Ishikawa (cell line): Measurements from ENCODE around the gene FAM32A.
A peak's percentile ranks its signal among the peaks of the same experiment; 100 is the strongest.

Experiments
- CEBPB ChIP-seq: IDR thresholded peaks from 2 replicates; pipeline ENCODE4 v1.6.1; 2012
- CREB1 ChIP-seq: IDR thresholded peaks from 2 replicates; pipeline ENCODE4 v1.6.1; 2012; ENCODE audit warnings: low read depth
- EGR1 ChIP-seq: IDR thresholded peaks from 2 replicates; pipeline ENCODE4 v1.6.1; 2012
- EP300 ChIP-seq: IDR thresholded peaks from 2 replicates; pipeline ENCODE4 v1.6.1; 2012; ENCODE audit warnings: borderline replicate concordance
- FOXM1 ChIP-seq: IDR thresholded peaks from 2 replicates; pipeline ENCODE4 v1.6.1; 2012; ENCODE audit warnings: low read depth, borderline replicate concordance
- MAX ChIP-seq: IDR thresholded peaks from 2 replicates; pipeline ENCODE4 v1.6.1; 2012
- NFIC ChIP-seq: IDR thresholded peaks from 2 replicates; pipeline ENCODE4 v1.6.1; 2012
- RAD21 ChIP-seq: IDR thresholded peaks from 2 replicates; pipeline ENCODE4 v1.6.1; 2012; ENCODE audit warnings: low read depth
- REST ChIP-seq: IDR thresholded peaks from 2 replicates; pipeline ENCODE4 v1.6.1; 2012; ENCODE audit warnings: low read depth, mild to moderate bottlenecking
- TAF1 ChIP-seq: IDR thresholded peaks from 2 replicates; pipeline ENCODE4 v1.6.1; 2012; ENCODE audit warnings: low read depth, mild to moderate bottlenecking
- TCF12 ChIP-seq: IDR thresholded peaks from 2 replicates; pipeline ENCODE4 v1.6.1; 2012; ENCODE audit warnings: low read depth
- TEAD4 ChIP-seq: IDR thresholded peaks from 2 replicates; pipeline ENCODE4 v1.6.1; 2012
- USF1 ChIP-seq: IDR thresholded peaks from 2 replicates; pipeline ENCODE4 v1.6.1; 2012
- YY1 ChIP-seq: IDR thresholded peaks from 2 replicates; pipeline ENCODE4 v1.6.1; 2012; ENCODE audit warnings: low read depth
- ZBTB7A ChIP-seq: IDR thresholded peaks from 2 replicates; pipeline ENCODE4 v1.6.1; 2012; ENCODE audit warnings: low read depth

Gene FAM32A

GRCh38 chr19:16197188-16197621, 12.0 kb downstream of the FAM32A start:
- TF ChIP-seq CEBPB (no peak), TCF12 (no peak), MAX (no peak), FOXM1 (no peak), NFIC (no peak), CREB1 (no peak), TAF1 (no peak), YY1 (no peak), RAD21 (no peak), EGR1 (no peak)

GRCh38 chr19:16197622-16198369, 12.6 kb downstream of the FAM32A start, which contains the start of gene AP1M1:
AP1M1 (plus strand) TSS chr19:16197911; CDS start chr19:16198027, 116 bp downstream.
- TF ChIP-seq ZBTB7A (peak; percentile 39; the same call in 1 of the 2 replicates), TCF12 (no peak), YY1 (peak; percentile 74), FOXM1 (no peak), TEAD4 (no peak), REST (no peak), TAF1 (peak; percentile 79), MAX (peak; percentile 78; the same call in 1 of the 2 replicates), USF1 (no peak), CREB1 (no peak), NFIC (no peak), EP300 (no peak), CEBPB (peak; percentile 50; the same call in 1 of the 2 replicates), EGR1 (no peak), RAD21 (no peak)

GRCh38 chr19:16198370-16198651, 13.1 kb downstream of the FAM32A start:
- TF ChIP-seq ZBTB7A = 0 out of 2 replicates have a peak, but pooled peaks have one; percentile 0
- no peak for TF ChIP-seq TCF12

- TF ChIP-seq CEBPB (no peak), EGR1 (no peak), USF1 (no peak), REST (no peak), ZBTB7A (no peak), TEAD4 (no peak), TAF1 (no peak), CREB1 (no peak), RAD21 (no peak)
These were observed 14.2 kb downstream of the FAM32A start for GRCh38 chr19:16199275-16199932.

GRCh38 chr19:16200038-16201010, 15.1 kb downstream of the FAM32A start:
- no peak for TF ChIP-seq TCF12
- no peak for TF ChIP-seq EP300
- TF ChIP-seq REST = no peak
- no peak for TF ChIP-seq MAX
- no peak for TF ChIP-seq RAD21
- TF ChIP-seq ZBTB7A = no peak
- TF ChIP-seq CEBPB = no peak
- TF ChIP-seq YY1 = no peak
- no peak for TF ChIP-seq CREB1
- TF ChIP-seq EGR1 = no peak
- no peak for TF ChIP-seq TEAD4
- TF ChIP-seq FOXM1 = no peak
- TF ChIP-seq USF1 = no peak
- no peak for TF ChIP-seq NFIC
- no peak for TF ChIP-seq TAF1
